C4-2B (cell line): Measurements from ENCODE around the gene SSR1.

Experiments
- CTCF ChIP-seq: fragments of 450-650 bp; conservative IDR thresholded peaks from 2 replicates; pipeline ENCODE4 v1.5.1; 2017; ENCODE audit warnings: mild to moderate bottlenecking
- ZFX ChIP-seq: fragments of 450-650 bp; IDR thresholded peaks from 2 replicates; pipeline ENCODE4 v1.6.1; 2017

GRCh38 chr6:7311176-7311575, 1.8 kb downstream of the SSR1 start:
- TF ChIP-seq CTCF (no peak), ZFX (no peak)
